Vagina (tissue), 2 donors: ENCODE data around the gene WWC2. TPM values are rescaled to one million over a fixed set of nuclear protein-coding genes. Genes with fewer than 3 reads are reported as not detected.
"Not testable (repeated sequence)": the region's sequence is repeated elsewhere in the genome, so short reads cannot be mapped to it uniquely, and the experiment has no call there.

ENCODE experiments used
- DNase-seq, 2 donors: peaks; one replicate each; pipeline ENCODE4 v3.0.0-alpha.2; 2017; ENCODE audit errors: extremely low spot score in 2 of 2
- H3K27ac ChIP-seq: fragments of 200-600 bp; sonication (generic); one replicate; pipeline ENCODE4 v1.5.1; 2019
- H3K27me3 ChIP-seq: fragments of 200-600 bp; sonication (generic); one replicate; pipeline ENCODE4 v1.5.1; 2019
- H3K36me3 ChIP-seq, 2 donors: fragments of 200-600 bp; sonication (generic); one replicate each; pipeline ENCODE4 v1.5.1; 2017 to 2019
- H3K4me1 ChIP-seq: fragments of 200-600 bp; sonication (generic); one replicate; pipeline ENCODE4 v1.5.1; 2019
- H3K4me3 ChIP-seq, 2 donors: fragments of 200-600 bp; sonication (generic); 1 replicate in 1 of 2; 2 replicates in 1 of 2; pipeline ENCODE4 v1.5.1; 2016 to 2019
- H3K9me3 ChIP-seq: fragments of 200-600 bp; sonication (generic); one replicate; pipeline ENCODE4 v1.5.1; 2019
- CTCF ChIP-seq, 3 experiments: fragments of 450-650 bp in 2 of 3; fragments of 200-600 bp in 1 of 3; sonication (generic) in 1 of 3; IDR thresholded peaks; one replicate each; pipeline ENCODE4 v1.5.1; 2017 to 2019; ENCODE audit warnings: antibody characterized with exemption in 3 of 3, mild to moderate bottlenecking in 2 of 3, moderate library complexity in 2 of 3
- POLR2A ChIP-seq, 2 donors: fragments of 450-650 bp; IDR thresholded peaks; one replicate each; pipeline ENCODE4 v1.6.1; 2017; ENCODE audit warnings: antibody characterized with exemption in 2 of 2, mild to moderate bottlenecking in 2 of 2, moderate library complexity in 2 of 2
- POLR2AphosphoS5 ChIP-seq, 2 donors: sonication (generic); formaldehyde crosslinking; IDR thresholded peaks; one replicate each; pipeline ENCODE4 v1.9.0; 2017; ENCODE audit warnings: antibody characterized with exemption in 2 of 2, mild to moderate bottlenecking in 2 of 2, low read depth in 1 of 2; ENCODE audit not compliant: insufficient read depth in 1 of 2
- intact Hi-C: fragments of 100-400 bp; cut with DNase I; formaldehyde crosslinking; loops from one replicate; pipeline ENCODE4 v1.15.1; 2023
- total RNA-seq: library from RNA; depleted of rRNA; stranded (reverse); fragments of >200 nt; gene quantifications from one replicate; pipeline ENCODE4 v1.2.3, GENCODE V29; 2016

WWC2 gene
- total RNA-seq, 1 donor from 2014 or later: 24.3 TPM

- H3K27ac ChIP-seq: no peak overlapping the region
- DNase-seq: no peak
- no peaks in the 10 kb centered on the region for H3K36me3 ChIP-seq
- H3K4me1 ChIP-seq: no peaks in the 10 kb centered on the region
- H3K27me3 ChIP-seq: no peaks in the 10 kb centered on the region
- H3K4me3 ChIP-seq: no peak overlapping the region
- no peaks in the 10 kb centered on the region for H3K9me3 ChIP-seq
- TF ChIP-seq POLR2A (IDR thresholded peaks at IDR 0.05): no peak
- intact Hi-C loops: no loop called here
Measured at GRCh38 chr4:183107891-183108459, 8.9 kb downstream of the WWC2 start.

GRCh38 chr4:183110244-183110643 is 11.2 kb downstream of the WWC2 start:
- DNase-seq: no peak
- TF ChIP-seq POLR2A (IDR thresholded peaks at IDR 0.05) (no peak), CTCF (IDR thresholded peaks at IDR 0.05) (no peak), POLR2AphosphoS5 (IDR thresholded peaks at IDR 0.05; ENCODE audit: insufficient read depth in 1 of 2, low read depth in 1 of 2) (no peak)
- Histone ChIP-seq H3K27me3 (no peaks in the 10 kb centered on the region), H3K36me3 (no peaks in the 10 kb centered on the region), H3K9me3 (no peaks in the 10 kb centered on the region), H3K4me1 (no peaks in the 10 kb centered on the region), H3K4me3 (no peak overlapping the region), H3K27ac (no peak overlapping the region)
- intact Hi-C loops: no loop called here

- DNase-seq: no peak
- Histone ChIP-seq H3K4me1 (no peaks in the 10 kb centered on the region), H3K9me3 (no peaks in the 10 kb centered on the region), H3K4me3 (no peak overlapping the region), H3K36me3 (no peaks in the 10 kb centered on the region), H3K27ac (no peak overlapping the region), H3K27me3 (no peaks in the 10 kb centered on the region)
- TF ChIP-seq POLR2AphosphoS5 (IDR thresholded peaks at IDR 0.05; ENCODE audit: insufficient read depth in 1 of 2, low read depth in 1 of 2) (no peak), POLR2A (IDR thresholded peaks at IDR 0.05) (no peak), CTCF (IDR thresholded peaks at IDR 0.05) (no peak)
- intact Hi-C loops: no loop called here
Measured at GRCh38 chr4:183111452-183111885, 12.4 kb downstream of the WWC2 start.

- Histone ChIP-seq H3K27me3 (no peaks in the 10 kb centered on the region), H3K9me3 (no peaks in the 10 kb centered on the region), H3K36me3 (no peaks in the 10 kb centered on the region), H3K4me1 (peaks cover 13% of the 10 kb centered on the region), H3K4me3 (no peak overlapping the region), H3K27ac (no peak overlapping the region)
- DNase-seq: no peak
- intact Hi-C loops: no loop called here
- TF ChIP-seq POLR2A (IDR thresholded peaks at IDR 0.05): no peak
- no peak for TF ChIP-seq CTCF (IDR thresholded peaks at IDR 0.05)
- no peak for TF ChIP-seq POLR2AphosphoS5 (IDR thresholded peaks at IDR 0.05; ENCODE audit: insufficient read depth in 1 of 2, low read depth in 1 of 2)
Measured at GRCh38 chr4:183118141-183118540, 19.1 kb downstream of the WWC2 start.

- no peak overlapping the region for H3K27ac ChIP-seq
- no peaks in the 10 kb centered on the region for H3K36me3 ChIP-seq
- intact Hi-C loops: no loop called here
- no peak overlapping the region for H3K4me3 ChIP-seq
- no peaks in the 10 kb centered on the region for H3K27me3 ChIP-seq
- peaks cover 13% of the 10 kb centered on the region for H3K4me1 ChIP-seq
- no peak for DNase-seq
- no peaks in the 10 kb centered on the region for H3K9me3 ChIP-seq
- TF ChIP-seq CTCF (IDR thresholded peaks at IDR 0.05): no peak
- no peak for TF ChIP-seq POLR2AphosphoS5 (IDR thresholded peaks at IDR 0.05; ENCODE audit: insufficient read depth in 1 of 2, low read depth in 1 of 2)
- no peak for TF ChIP-seq POLR2A (IDR thresholded peaks at IDR 0.05)
Measured at GRCh38 chr4:183118585-183118984, 19.5 kb downstream of the WWC2 start.

GRCh38 chr4:183121660-183122059 is 22.6 kb downstream of the WWC2 start:
- H3K36me3 ChIP-seq, H3K27me3 ChIP-seq, H3K9me3 ChIP-seq, DNase-seq, intact Hi-C loops, H3K27ac ChIP-seq, H3K4me3 ChIP-seq: not testable (repeated sequence)
- peaks cover 13% of the 10 kb centered on the region for H3K4me1 ChIP-seq
